Right lobe of liver (tissue), 6 donors: ENCODE data around the gene ERCC8. TPM values are rescaled to one million over a fixed set of nuclear protein-coding genes. Genes with fewer than 3 reads are reported as not detected.

Experiments used
- ATAC-seq, 4 donors: fragments of 200-7000 bp; cut with Tn5 transposase; one replicate each; pipeline ENCODE4 v1.9.1; 2020; ENCODE audit warnings: mild to moderate bottlenecking in 4 of 4, moderate library complexity in 4 of 4
- DNase-seq, 3 donors: peaks; one replicate each; pipeline ENCODE4 v3.0.0-alpha.2; 2020
- H3K27ac ChIP-seq, 3 donors: fragments of 200-600 bp; one replicate each; pipeline ENCODE4 v1.8.0; 2022
- H3K27me3 ChIP-seq, 2 donors: fragments of 200-600 bp; one replicate each; pipeline ENCODE4 v1.8.0; 2022
- H3K36me3 ChIP-seq, 4 donors: fragments of 200-600 bp; sonication (generic) in 1 of 4; one replicate each; pipeline versions ENCODE4 v1.5.1 to v1.8.0; 2017 to 2022; ENCODE audit warnings: control low read depth in 1 of 4
- H3K4me1 ChIP-seq, 4 donors: fragments of 200-600 bp; sonication (generic) in 1 of 4; one replicate each; pipeline versions ENCODE4 v1.5.1 to v1.8.0; 2017 to 2022; ENCODE audit warnings: control low read depth in 1 of 4
- H3K4me3 ChIP-seq, 3 donors: fragments of 200-600 bp; one replicate each; pipeline ENCODE4 v1.8.0; 2022
- H3K9me3 ChIP-seq, 4 donors: fragments of 200-600 bp; sonication (generic) in 1 of 4; one replicate each; pipeline versions ENCODE4 v1.5.1 to v1.8.0; 2017 to 2022; ENCODE audit warnings: control low read depth in 1 of 4
- CTCF ChIP-seq, 4 donors: fragments of 200-600 bp in 3 of 4; fragments of 450-650 bp in 1 of 4; IDR thresholded peaks; one replicate each; pipeline versions ENCODE4 v1.5.1 to v1.8.0; 2016 to 2022; ENCODE audit warnings: antibody characterized with exemption in 4 of 4, mild to moderate bottlenecking in 2 of 4
- POLR2A ChIP-seq: fragments of 450-650 bp; IDR thresholded peaks from one replicate; pipeline ENCODE4 v1.6.1; 2017; ENCODE audit warnings: antibody characterized with exemption, mild to moderate bottlenecking
- intact Hi-C, 2 donors: fragments of 100-400 bp; cut with DNase I; formaldehyde crosslinking; loops; one replicate each; pipeline versions ENCODE4 v1.11.2 to v1.14.1; 2022
- total RNA-seq, 6 experiments: library from RNA; depleted of rRNA in 2 of 6; stranded (reverse); fragments of >200 nt in 2 of 6; fragmentation: NEBNext Ultra II Directional in 3 of 6; extraction: Animal tissue kit (Norgen Biotek cat#: 25700) in 3 of 6; gene quantifications; one replicate each; pipeline versions ENCODE4 v1.1.0 to v1.2.4, GENCODE V29; 2016 to 2023
- donor health status: DM: no; HTN: yes; CAD: no.
- donor health status: DM: no; HTN: no; CAD: no.
- donor health status: DM: no; HTN: no; CAD: no.
- donor health status: DM: no; HTN: yes; CAD: no.
- donor health status: DM: no; HTN: yes; CAD: no.

The ERCC8 gene
- total RNA-seq, 6 experiments from 2014 or later: 4.0 to 10.7 (median 4.5) TPM

GRCh38 chr5:60826653-60827052 is 118.2 kb downstream of the ERCC8 start:
- no peak for ATAC-seq
- intact Hi-C loops: no loop called here

More at GRCh38 chr5:60826653-60827052, 118.2 kb downstream of the ERCC8 start:
- H3K4me3 ChIP-seq: no peak overlapping the region
- H3K27ac ChIP-seq: no peak overlapping the region
- no peaks in the 10 kb centered on the region for H3K4me1 ChIP-seq
- H3K36me3 ChIP-seq: no peaks in the 10 kb centered on the region
- TF ChIP-seq CTCF (IDR thresholded peaks at IDR 0.05) (no peak), POLR2A (no peak)
- no peaks in the 10 kb centered on the region for H3K9me3 ChIP-seq
- H3K27me3 ChIP-seq: no peaks in the 10 kb centered on the region
- no peak for DNase-seq

Other genes with a start within 250 kb of the ERCC8 start
- under 1 TPM in 5 of 6 experiments, not detected in 1; 0.15 to 0.98 (median 0.47) TPM for gene DEPDC1B, start 244.9 kb downstream of the ERCC8 start, total RNA-seq
- gene ELOVL7, start 100.8 kb downstream of the ERCC8 start, total RNA-seq: 1 to 10 TPM in 1 of 6 experiments, under 1 TPM in 5; 0.19 to 1.2 (median 0.63) TPM
- 10 to 100 TPM in 5 of 6 experiments, 1 to 10 TPM in 1; 8.4 to 30.1 (median 11.8) TPM for gene NDUFAF2, start 135 bp upstream of the ERCC8 start, total RNA-seq
- 10 to 100 TPM; 22.8 to 44.8 (median 29.4) TPM for gene SMIM15, start 217.4 kb upstream of the ERCC8 start, total RNA-seq